Effector memory CD8-positive, alpha-beta T cell (primary cell): ENCODE measurements around the gene COX4I2.
A peak's percentile ranks its signal among the peaks of the same experiment; 100 is the strongest.
"Not testable (repeated sequence)": the region's sequence is repeated elsewhere in the genome, so short reads cannot be mapped to it uniquely, and the experiment has no call there.

ENCODE experiments used
- ATAC-seq: fragments of 150-1000 bp; cut with Tn5 transposase; replicated peaks from 2 replicates; pipeline ENCODE4 v1.10.0; 2021; ENCODE audit warnings: mild to moderate bottlenecking, moderate library complexity
- DNase-seq, 3 experiments: peaks; one replicate each; pipeline ENCODE4 v3.0.0; 2021
- H3K27ac Mint-ChIP-seq, 2 donors: one replicate each; pipeline ENCODE4 v1.8.0; 2022; ENCODE audit warnings: mild to moderate bottlenecking in 2 of 2, mixed read lengths in 2 of 2, moderate library complexity in 2 of 2
- H3K27me3 Mint-ChIP-seq, 2 donors: one replicate each; pipeline ENCODE4 v1.8.0; 2022; ENCODE audit warnings: mixed read lengths in 2 of 2
- H3K36me3 Mint-ChIP-seq: one replicate; pipeline ENCODE4 v1.8.0; 2022; ENCODE audit warnings: mild to moderate bottlenecking, moderate library complexity, mixed read lengths; ENCODE audit not compliant: insufficient read depth
- H3K4me1 Mint-ChIP-seq, 2 donors: one replicate each; pipeline ENCODE4 v1.8.0; 2022; ENCODE audit warnings: low read depth in 2 of 2, mixed read lengths in 2 of 2
- H3K4me3 Mint-ChIP-seq, 2 donors: one replicate each; pipeline ENCODE4 v1.8.0; 2022; ENCODE audit warnings: mild to moderate bottlenecking in 2 of 2, mixed read lengths in 2 of 2, moderate library complexity in 2 of 2
- H3K9me3 Mint-ChIP-seq, 2 donors: one replicate each; pipeline ENCODE4 v1.8.0; 2022; ENCODE audit warnings: mixed read lengths in 2 of 2
- total RNA-seq, 9 experiments: gene quantifications; one replicate each; lab custom pipeline; 2026; lab: John Stamatoyannopoulos, UW

Gene COX4I2
- total RNA-seq: 0 reads per million in 9 experiments

DNA sequence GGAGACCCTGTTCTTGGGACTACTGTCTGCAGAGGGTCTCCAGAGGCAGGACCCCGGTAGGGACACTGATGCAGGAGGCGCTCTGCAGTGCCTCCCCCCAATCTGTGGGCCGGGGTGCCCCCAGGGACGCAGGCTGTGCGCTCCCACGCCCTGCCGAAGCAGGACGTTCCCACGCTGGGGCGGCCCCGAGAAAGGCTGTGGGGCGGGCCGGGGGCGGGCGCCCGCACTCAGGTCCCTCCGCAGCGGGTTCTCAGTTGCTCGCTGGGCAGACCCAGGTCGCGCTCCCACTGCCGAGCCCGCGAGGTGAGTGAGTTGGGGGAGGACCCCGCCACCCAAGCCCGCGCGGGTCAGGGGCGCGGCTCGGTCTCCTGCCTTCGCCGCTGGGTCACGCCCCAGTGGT is at the start of gene COX4I2:
COX4I2 (plus strand) TSS at position 253 of the 400 bp plus-strand sequence. CDS start 1,106 bp downstream, outside the sequence.
- Mint-ChIP-seq H3K36me3 (peaks cover 3% of the 10 kb centered on the region), H3K27ac (no peak within 1 kb of the TSS), H3K9me3 (no peaks in the 10 kb centered on the region), H3K4me1 (peaks cover 1 to 4% of the 10 kb centered on the region in 2 donors), H3K27me3 (peaks cover 11 to 24% of the 10 kb centered on the region in 2 donors), H3K4me3 (no peak within 1 kb of the TSS)
- DNase-seq (no peak), ATAC-seq (no peak)

DNA sequence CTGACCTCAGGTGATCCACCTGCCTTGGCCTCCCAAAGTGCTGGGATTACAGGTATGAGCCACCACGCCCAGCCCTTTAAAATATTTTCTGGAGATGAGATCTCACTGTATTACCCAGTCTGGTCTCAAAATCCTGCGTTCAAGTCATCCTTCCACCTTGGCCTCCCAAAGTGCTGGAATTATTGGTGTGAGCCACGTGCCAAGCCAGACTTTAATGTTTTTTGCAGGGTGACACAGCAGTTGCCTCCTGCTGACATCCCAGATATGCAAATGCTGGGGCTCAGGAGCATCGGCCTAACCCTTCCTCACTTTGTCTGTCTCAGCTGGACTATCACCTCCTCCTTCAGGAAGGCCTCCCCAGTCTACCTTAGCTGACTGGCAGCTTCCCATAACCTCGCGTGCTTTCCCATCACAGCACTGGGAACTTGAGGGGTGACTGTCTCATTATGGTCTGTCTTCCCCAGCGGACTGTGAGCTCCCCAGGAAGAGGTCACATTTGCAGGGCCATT is 46.9 kb upstream of the COX4I2 start:
- no peak for DNase-seq
- H3K36me3 Mint-ChIP-seq: peaks cover 6% of the 10 kb centered on the region
- H3K27me3 Mint-ChIP-seq: peaks cover 13 to 46% of the 10 kb centered on the region in 2 donors
- H3K4me1 Mint-ChIP-seq: peaks cover 6 to 12% of the 10 kb centered on the region in 2 donors
- peak overlapping the region in 1 of 2 donors; percentile 25 for H3K4me3 Mint-ChIP-seq
- no peak overlapping the region for H3K27ac Mint-ChIP-seq
- no peak for ATAC-seq
- H3K9me3 Mint-ChIP-seq: no peaks in the 10 kb centered on the region

DNA sequence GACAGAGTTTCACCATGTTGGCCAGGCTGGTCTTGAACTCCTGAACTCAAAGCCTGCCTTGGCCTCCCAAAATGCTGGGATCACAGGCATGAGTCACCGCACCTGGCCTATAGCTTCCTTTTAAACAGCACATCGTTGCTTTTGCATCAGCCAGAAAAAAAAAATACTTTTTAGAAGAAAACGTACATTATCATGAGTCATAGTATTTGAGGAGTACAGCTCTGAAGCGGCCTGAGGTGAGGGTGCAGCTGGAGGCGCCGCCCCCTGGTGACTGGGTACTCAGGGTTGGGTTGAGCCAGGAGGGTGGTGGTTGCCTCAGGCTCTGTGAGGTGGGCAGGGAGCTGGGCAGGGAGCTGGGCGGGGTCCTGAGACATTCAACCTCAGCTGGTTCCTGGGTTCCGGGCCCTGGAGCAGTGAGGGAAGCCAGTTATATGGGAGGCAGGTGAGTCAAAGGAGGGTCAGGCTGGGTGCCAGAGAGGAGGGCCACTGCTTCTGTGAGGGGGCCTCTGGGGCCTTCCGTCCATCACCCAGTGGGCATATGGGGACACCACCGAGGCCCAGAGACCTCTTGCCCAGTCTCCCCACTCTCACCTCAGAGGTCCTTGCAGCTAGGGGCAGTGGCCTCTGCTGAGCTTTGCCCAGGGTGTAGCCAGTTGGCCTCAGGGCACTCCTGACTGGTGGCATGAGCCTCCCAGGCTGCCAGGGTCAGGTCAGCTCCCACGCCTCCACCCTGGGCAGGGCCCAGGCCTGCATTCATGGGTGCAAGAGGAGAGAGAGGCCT is 44.3 kb upstream of the COX4I2 start:
- Mint-ChIP-seq H3K4me1 (peaks cover 1 to 7% of the 10 kb centered on the region in 2 donors), H3K9me3 (no peaks in the 10 kb centered on the region), H3K27ac (no peak overlapping the region), H3K36me3 (peaks cover 2% of the 10 kb centered on the region), H3K27me3 (peaks cover 7 to 42% of the 10 kb centered on the region in 2 donors), H3K4me3 (no peak overlapping the region)
- ATAC-seq (no peak), DNase-seq (no peak)

DNA sequence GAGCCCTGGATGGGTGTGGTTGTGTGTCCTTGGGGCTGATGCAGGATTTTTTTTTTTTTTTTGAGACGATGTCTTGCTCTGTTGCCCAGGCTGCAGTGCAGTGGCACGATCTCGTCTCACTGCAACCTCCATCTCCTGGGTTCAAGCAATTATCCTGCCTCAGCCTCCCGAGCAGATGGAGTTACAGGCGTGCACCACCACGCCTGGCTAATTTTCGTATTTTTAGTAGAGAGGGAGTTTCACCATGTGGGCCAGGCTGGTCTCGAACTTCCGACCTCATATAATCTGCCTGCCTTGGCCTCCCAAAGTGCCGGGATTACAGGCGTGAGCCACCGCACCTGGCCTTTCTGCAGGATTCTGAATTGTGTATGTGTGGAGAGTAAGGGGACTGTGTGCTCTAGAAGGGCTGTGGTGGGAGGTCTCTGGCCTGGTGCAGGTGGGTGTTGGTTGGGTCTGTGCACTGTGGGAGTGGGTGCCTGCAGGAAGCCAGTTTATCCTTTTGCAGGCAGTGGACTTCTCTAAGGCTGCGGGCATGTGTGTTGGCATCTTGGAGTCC is 43.6 kb upstream of the COX4I2 start:
- Mint-ChIP-seq H3K27ac (no peak overlapping the region), H3K4me3 (no peak overlapping the region), H3K4me1 (peaks cover 0 to 2% of the 10 kb centered on the region in 2 donors), H3K9me3 (no peaks in the 10 kb centered on the region), H3K27me3 (peaks cover 0 to 35% of the 10 kb centered on the region in 2 donors), H3K36me3 (no peaks in the 10 kb centered on the region)
- no peak for DNase-seq
- no peak for ATAC-seq

DNA sequence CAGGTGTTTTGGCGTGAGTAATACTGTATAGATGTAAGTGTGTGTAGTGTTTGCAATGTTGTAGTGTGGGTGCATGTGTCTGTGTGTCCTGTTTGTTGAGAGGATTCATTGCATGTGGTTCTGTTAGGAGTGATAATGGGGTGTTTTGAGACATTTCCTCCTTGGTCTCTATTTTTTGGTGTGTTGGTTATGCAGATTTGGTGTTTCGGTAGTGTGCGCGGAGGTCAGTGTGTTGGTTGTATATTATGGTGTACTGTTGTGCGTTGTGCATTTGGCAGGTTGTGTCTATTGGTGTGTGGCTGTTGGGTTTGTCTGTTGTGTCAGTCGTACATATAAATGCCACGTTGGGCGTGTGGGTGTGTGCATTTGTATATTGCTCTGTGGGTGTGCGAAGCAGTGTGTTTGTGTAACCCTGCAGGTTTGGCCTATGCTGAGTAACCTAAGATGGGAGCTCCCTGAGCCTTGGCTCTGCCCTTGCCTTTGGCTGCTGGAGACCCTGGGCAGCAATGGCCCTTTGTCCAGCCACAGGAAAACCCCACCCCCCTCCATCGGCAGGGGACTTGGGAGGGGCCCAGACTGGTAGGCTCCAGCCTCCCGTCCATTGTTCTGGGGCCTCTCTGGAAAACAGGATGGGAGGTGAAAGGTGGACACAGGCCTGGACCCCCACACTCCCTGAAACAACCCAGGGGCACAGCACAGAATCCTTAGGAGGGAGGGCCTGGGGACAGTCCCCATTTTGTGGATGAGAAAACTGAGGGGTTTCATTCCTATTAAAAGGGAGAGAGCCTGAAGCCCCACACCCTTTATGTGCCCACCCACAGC is 42.9 kb upstream of the COX4I2 start:
- no peak for ATAC-seq
- Mint-ChIP-seq H3K27me3 (peaks cover 0 to 28% of the 10 kb centered on the region in 2 donors), H3K4me3 (no peak overlapping the region), H3K9me3 (no peaks in the 10 kb centered on the region), H3K27ac (no peak overlapping the region), H3K36me3 (no peaks in the 10 kb centered on the region), H3K4me1 (peaks cover 0 to 2% of the 10 kb centered on the region in 2 donors)
- no peak for DNase-seq

DNA sequence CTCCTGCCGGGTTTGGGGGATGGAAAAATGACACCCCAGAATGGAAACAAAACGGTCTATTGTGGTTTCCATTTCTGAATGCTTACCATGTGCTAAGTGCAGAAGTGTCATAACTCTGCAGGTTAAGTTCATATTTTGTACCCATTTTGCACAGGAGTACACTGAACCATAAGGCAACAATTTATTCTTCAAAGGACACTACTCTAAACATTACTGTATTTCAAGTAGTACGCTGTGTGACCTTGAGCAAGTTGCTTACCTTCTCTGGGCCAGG is 42.4 kb upstream of the COX4I2 start:
- no peak for ATAC-seq
- H3K4me1 Mint-ChIP-seq: peaks cover 0 to 2% of the 10 kb centered on the region in 2 donors
- H3K27me3 Mint-ChIP-seq: peaks cover 0 to 28% of the 10 kb centered on the region in 2 donors
- no peaks in the 10 kb centered on the region for H3K36me3 Mint-ChIP-seq
- no peaks in the 10 kb centered on the region for H3K9me3 Mint-ChIP-seq
- peak overlapping the region in 1 of 2 donors; percentile 2 for H3K27ac Mint-ChIP-seq
- H3K4me3 Mint-ChIP-seq: no peak overlapping the region
- DNase-seq: no peak

DNA sequence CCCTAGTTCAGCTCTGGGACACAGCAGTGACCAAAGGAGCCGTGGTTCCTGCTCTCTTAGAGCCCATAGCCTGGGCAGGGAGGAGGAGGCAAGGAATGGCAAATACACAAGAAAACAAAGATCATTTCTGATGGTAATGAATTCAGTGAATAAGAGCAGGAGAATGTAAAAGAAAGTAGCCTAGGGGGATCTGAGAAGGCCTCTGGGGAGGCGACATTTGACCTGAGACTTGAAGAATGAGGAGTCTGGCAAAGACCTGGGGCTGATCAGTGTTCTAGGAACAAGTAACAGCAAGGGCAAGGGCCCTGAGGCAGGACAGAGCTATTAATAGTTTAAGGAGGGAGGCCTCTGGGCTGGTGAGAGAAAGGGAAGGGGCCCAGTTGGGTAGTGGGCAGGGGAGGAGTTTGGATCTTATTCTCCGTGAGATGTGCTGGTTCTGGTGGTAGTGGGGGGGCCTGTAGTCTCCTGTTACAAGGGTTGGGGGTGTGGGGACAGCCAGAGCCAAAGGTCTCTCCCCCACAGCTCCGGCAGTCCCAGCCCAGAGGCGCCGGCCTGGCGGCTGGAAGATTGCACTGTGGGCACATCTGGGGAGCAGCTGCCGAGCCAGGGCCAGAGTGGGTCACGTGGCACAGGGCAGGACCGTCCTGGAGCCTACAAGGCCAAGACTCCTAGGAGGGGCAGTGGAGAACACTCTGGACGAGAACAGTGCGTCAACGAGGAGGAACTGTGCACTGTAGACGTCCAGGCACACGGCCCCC is 41.9 kb upstream of the COX4I2 start:
- Mint-ChIP-seq H3K27me3 (peaks cover 0 to 28% of the 10 kb centered on the region in 2 donors), H3K4me3 (no peak overlapping the region), H3K9me3 (no peaks in the 10 kb centered on the region), H3K4me1 (peaks cover 0 to 2% of the 10 kb centered on the region in 2 donors), H3K36me3 (peaks cover 2% of the 10 kb centered on the region), H3K27ac (peak overlapping the region in 1 of 2 donors; percentile 2)
- ATAC-seq (no peak), DNase-seq (no peak)

DNA sequence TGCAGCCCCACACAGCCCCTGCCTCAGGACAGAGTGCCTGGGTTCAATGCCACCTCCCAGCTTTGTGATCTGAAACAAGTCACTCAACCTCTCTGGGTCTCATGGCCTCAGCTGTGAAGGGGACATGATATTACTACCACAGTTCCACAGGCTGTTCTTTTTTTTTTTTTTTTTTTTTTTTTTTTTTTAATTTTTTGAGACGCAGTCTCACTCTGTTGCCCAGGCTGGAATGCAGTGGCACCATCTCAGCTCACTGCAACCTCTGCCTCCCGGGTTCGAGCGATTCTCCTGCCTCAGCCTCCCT is 41.3 kb upstream of the COX4I2 start:
- not testable (repeated sequence) for ATAC-seq, H3K9me3 Mint-ChIP-seq, H3K4me1 Mint-ChIP-seq, DNase-seq, H3K27ac Mint-ChIP-seq, H3K36me3 Mint-ChIP-seq, H3K4me3 Mint-ChIP-seq
- H3K27me3 Mint-ChIP-seq: peaks cover 0 to 28% of the 10 kb centered on the region in 2 donors

DNA sequence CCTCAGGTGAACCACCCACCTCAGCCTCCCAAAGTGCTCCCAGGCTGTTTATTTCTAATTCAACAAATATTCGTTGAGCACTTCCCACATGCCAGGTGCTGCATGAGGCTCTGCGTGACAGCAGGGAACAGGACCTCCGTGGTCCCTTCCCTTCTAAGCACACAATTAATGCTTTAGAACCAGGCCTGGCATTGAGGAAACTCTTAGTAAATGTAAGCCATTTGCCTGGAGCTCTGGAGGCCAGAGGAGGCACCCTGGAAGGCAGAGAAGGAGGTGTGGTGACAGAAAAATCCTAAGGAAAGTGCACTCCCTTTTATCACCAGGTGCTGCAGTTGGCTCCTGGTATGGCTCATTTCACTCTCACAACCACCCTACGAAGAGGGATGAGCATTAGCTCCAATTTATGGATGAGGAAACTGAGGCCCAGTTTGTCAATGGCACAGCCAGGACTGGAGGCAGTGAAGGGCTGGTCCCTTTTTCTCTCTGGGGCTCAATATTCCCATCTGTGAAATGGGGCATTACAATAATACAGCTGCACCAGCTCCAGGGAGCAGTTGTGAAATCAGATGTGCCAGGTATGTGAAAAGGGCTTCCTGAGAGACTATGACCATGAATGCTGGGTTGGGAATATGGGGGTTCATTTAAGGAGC is 40.8 kb upstream of the COX4I2 start:
- H3K4me1 Mint-ChIP-seq: peaks cover 0 to 2% of the 10 kb centered on the region in 2 donors
- H3K27me3 Mint-ChIP-seq: peaks cover 0 to 28% of the 10 kb centered on the region in 2 donors
- H3K27ac Mint-ChIP-seq: no peak overlapping the region
- H3K9me3 Mint-ChIP-seq: no peaks in the 10 kb centered on the region
- DNase-seq (no peak), ATAC-seq (no peak)
- H3K36me3 Mint-ChIP-seq: peaks cover 3% of the 10 kb centered on the region
- H3K4me3 Mint-ChIP-seq: no peak overlapping the region

DNA sequence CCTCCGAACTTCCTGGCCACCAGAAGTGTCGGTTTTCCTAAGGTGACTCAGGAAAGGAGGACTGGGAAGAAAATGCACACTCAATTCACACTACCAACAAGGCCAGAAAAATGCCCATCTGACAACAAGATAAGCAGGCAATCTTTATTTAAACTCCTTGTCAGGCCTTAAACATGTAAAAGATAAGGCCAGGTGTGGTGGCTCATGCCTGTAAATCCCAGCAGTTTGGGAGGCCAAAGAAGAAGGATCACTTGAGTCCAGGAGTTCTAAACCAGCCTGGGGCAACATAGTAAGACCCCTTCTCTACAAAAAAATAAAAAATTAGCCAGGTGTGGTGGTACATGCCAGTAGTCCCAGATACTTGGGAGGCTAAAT is 40.2 kb upstream of the COX4I2 start:
- no peak overlapping the region for H3K27ac Mint-ChIP-seq
- H3K4me1 Mint-ChIP-seq: peaks cover 2 to 3% of the 10 kb centered on the region in 2 donors
- no peak for DNase-seq
- no peaks in the 10 kb centered on the region for H3K9me3 Mint-ChIP-seq
- H3K27me3 Mint-ChIP-seq: peaks cover 2 to 31% of the 10 kb centered on the region in 2 donors
- peaks cover 3% of the 10 kb centered on the region for H3K36me3 Mint-ChIP-seq
- no peak for ATAC-seq
- H3K4me3 Mint-ChIP-seq: no peak overlapping the region

DNA sequence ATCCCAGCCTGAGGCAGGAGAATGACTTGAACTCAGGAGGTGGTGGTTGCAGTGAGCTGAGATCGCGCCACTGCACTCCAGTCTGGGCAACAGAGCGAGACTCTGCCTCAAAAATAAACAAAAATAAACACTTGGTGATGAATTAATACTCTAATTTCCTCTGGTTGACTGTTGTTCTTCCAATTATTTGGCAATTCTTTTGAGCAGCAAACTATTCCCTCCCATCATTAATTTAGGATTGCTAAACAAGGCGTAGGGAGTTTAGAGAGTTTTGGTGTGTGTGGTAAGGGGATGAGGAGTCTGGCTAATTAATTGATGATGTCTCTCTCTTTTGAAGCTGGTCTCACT is 35.3 kb upstream of the COX4I2 start:
- no peak for DNase-seq
- Mint-ChIP-seq H3K4me3 (peak overlapping the region in 1 of 2 donors; percentile 66), H3K27me3 (peaks cover 31 to 37% of the 10 kb centered on the region in 2 donors), H3K9me3 (no peaks in the 10 kb centered on the region), H3K4me1 (peaks cover 26 to 31% of the 10 kb centered on the region in 2 donors), H3K27ac (peak overlapping the region; percentile 57 to 92), H3K36me3 (peaks cover 34% of the 10 kb centered on the region)
- no peak for ATAC-seq

DNA sequence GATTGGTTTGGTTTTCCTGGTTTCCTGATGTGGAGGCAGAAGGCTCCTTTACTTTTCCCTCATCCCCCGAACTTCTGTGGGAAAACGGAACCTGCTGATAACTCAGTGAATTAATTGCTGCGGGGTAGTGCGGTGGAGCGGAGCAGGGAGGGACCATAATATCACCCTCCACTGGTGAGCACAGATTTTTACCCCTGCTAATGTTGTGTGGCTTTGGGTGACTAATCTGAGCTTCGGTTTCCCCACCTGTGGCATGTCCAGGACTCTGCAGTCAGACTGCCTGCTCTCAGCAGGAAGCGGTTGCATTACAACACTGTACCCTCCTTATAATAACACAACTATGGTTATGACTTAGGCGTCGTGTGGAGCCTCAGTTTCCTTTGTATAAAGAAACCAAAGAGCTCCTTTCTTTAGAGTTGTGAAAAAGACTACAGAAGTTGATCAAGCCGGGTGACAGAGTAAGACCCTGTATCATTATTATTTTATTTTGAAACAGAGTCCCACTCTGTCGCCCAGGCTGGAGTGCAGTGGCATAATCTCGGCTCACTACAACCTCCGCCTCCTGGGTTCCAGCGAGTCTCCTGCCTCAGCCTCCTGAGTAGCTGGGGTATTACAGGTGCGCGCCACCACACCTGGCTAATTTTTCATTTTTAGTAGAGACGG is 34.8 kb upstream of the COX4I2 start:
- H3K9me3 Mint-ChIP-seq: no peaks in the 10 kb centered on the region

More for the DNA sequence above, 34.8 kb upstream of the COX4I2 start:
- Mint-ChIP-seq H3K4me3 (peak overlapping the region; percentile 66 to 68), H3K27ac (peak overlapping the region; percentile 57 to 92), H3K4me1 (peaks cover 26 to 31% of the 10 kb centered on the region in 2 donors), H3K27me3 (peaks cover 33 to 42% of the 10 kb centered on the region in 2 donors), H3K36me3 (peaks cover 34% of the 10 kb centered on the region)
- ATAC-seq (peak; percentile 67), DNase-seq (peak; percentile 51 to 55 (median 54))
